BE2C (cell line): ENCODE data around the gene NACC2.

ENCODE experiments used
- DNase-seq: peaks from one replicate; pipeline ENCODE4 v3.0.0-alpha.2; 2020
- H3K27me3 ChIP-seq: fragments of 250-450 bp; sonication (Bioruptor Pico); 2 replicates; pipeline ENCODE4 v1.5.1; 2020; ENCODE audit warnings: mild to moderate bottlenecking
- H3K36me3 ChIP-seq: fragments of 250-450 bp; sonication (Bioruptor Pico); 2 replicates; pipeline ENCODE4 v1.5.1; 2020; ENCODE audit warnings: mild to moderate bottlenecking
- H3K4me1 ChIP-seq: fragments of 250-450 bp; sonication (Bioruptor Pico); 2 replicates; pipeline ENCODE4 v1.5.1; 2020
- H3K4me3 ChIP-seq: 2 replicates; pipeline ENCODE4 v1.5.1; 2011; ENCODE audit warnings: low read depth, low read length
- H3K9me3 ChIP-seq: fragments of 250-450 bp; sonication (Bioruptor Pico); 2 replicates; pipeline ENCODE4 v1.5.1; 2020
- CTCF ChIP-seq: IDR thresholded peaks from 2 replicates; pipeline ENCODE4 v1.5.1; 2012; ENCODE audit warnings: mild to moderate bottlenecking, low read depth, low read length

Gene NACC2

GRCh38 chr9:136131629-136132511 is 36.8 kb upstream of the NACC2 start:
- no peak for TF ChIP-seq CTCF
- H3K4me3 ChIP-seq = no peak overlapping the region
- H3K27me3 ChIP-seq = peaks cover 28% of the 10 kb centered on the region
- no peak for DNase-seq
- no peaks in the 10 kb centered on the region for H3K4me1 ChIP-seq
- H3K36me3 ChIP-seq = no peaks in the 10 kb centered on the region
- H3K9me3 ChIP-seq = no peaks in the 10 kb centered on the region

- Histone ChIP-seq H3K4me1 (no peaks in the 10 kb centered on the region), H3K27me3 (peaks cover 14% of the 10 kb centered on the region), H3K9me3 (no peaks in the 10 kb centered on the region), H3K4me3 (no peak overlapping the region), H3K36me3 (no peaks in the 10 kb centered on the region)
- no peak for TF ChIP-seq CTCF
- no peak for DNase-seq
Measured at GRCh38 chr9:136129176-136129575, 34.1 kb upstream of the NACC2 start.

GRCh38 chr9:136128436-136128835 is 33.3 kb upstream of the NACC2 start:
- peaks cover 7% of the 10 kb centered on the region for H3K27me3 ChIP-seq
- no peak for TF ChIP-seq CTCF
- DNase-seq = no peak

GRCh38 chr9:136127313-136127712 is 32.2 kb upstream of the NACC2 start:
- Histone ChIP-seq H3K9me3 (no peaks in the 10 kb centered on the region), H3K27me3 (0 out of 2 replicates have a peak, but pooled peaks cover under 1% of the 10 kb centered on the region)

More at GRCh38 chr9:136128436-136128835, 33.3 kb upstream of the NACC2 start:
- H3K36me3 ChIP-seq = no peaks in the 10 kb centered on the region
- no peaks in the 10 kb centered on the region for H3K4me1 ChIP-seq
- H3K4me3 ChIP-seq = no peak overlapping the region
- H3K9me3 ChIP-seq = no peaks in the 10 kb centered on the region

GRCh38 chr9:136124976-136125692 is 30.0 kb upstream of the NACC2 start:
- H3K4me3 ChIP-seq = no peak overlapping the region
- no peaks in the 10 kb centered on the region for H3K9me3 ChIP-seq
- H3K4me1 ChIP-seq = peaks cover 3% of the 10 kb centered on the region; the same call in 1 of the 2 replicates
- DNase-seq = no peak
- no peak for TF ChIP-seq CTCF
- no peaks in the 10 kb centered on the region for H3K36me3 ChIP-seq
- H3K27me3 ChIP-seq = no peaks in the 10 kb centered on the region

More at GRCh38 chr9:136127313-136127712, 32.2 kb upstream of the NACC2 start:
- Histone ChIP-seq H3K36me3 (no peaks in the 10 kb centered on the region), H3K4me3 (no peak overlapping the region), H3K4me1 (peaks cover 3% of the 10 kb centered on the region; the same call in 1 of the 2 replicates)
- TF ChIP-seq CTCF = no peak
- DNase-seq = no peak
